Osteoblast (primary cell): ENCODE data around the gene GALNT9. TPM values are rescaled to one million over a fixed set of nuclear protein-coding genes. Genes with fewer than 3 reads are reported as not detected.

Experiments
- DNase-seq: peaks from one replicate; pipeline ENCODE4 v3.0.0; 2011; ENCODE audit warnings: low spot score, mixed read lengths; ENCODE audit not compliant: insufficient read length; ENCODE audit errors: missing footprints
- H2AFZ ChIP-seq: 2 replicates; pipeline ENCODE4 v1.6.0; 2011; ENCODE audit warnings: mild to moderate bottlenecking, low read length
- H3K27ac ChIP-seq: 2 replicates; pipeline ENCODE4 v1.5.1; 2011; ENCODE audit warnings: mild to moderate bottlenecking, low read depth, low read length, moderate library complexity
- H3K27me3 ChIP-seq: 2 replicates; pipeline ENCODE4 v1.6.0; 2012; ENCODE audit warnings: mild to moderate bottlenecking, control low read depth, inconsistent platforms, low read length, moderate library complexity; ENCODE audit not compliant: insufficient read depth
- H3K36me3 ChIP-seq: 2 replicates; pipeline ENCODE4 v1.5.1; 2011; ENCODE audit warnings: mild to moderate bottlenecking, low read length, control low read depth, moderate library complexity; ENCODE audit not compliant: insufficient read depth
- H3K4me1 ChIP-seq: 2 replicates; pipeline ENCODE4 v1.5.1; 2011; ENCODE audit warnings: mild to moderate bottlenecking, low read length, control low read depth, moderate library complexity; ENCODE audit not compliant: insufficient read depth
- H3K4me2 ChIP-seq: 2 replicates; pipeline ENCODE4 v1.6.0; 2011; ENCODE audit warnings: mild to moderate bottlenecking, low read length; ENCODE audit not compliant: insufficient read depth
- H3K4me3 ChIP-seq: fragments of 200-600 bp; sonication (generic); 3 replicates; pipeline ENCODE4 v1.5.1; 2012; ENCODE audit warnings: mild to moderate bottlenecking, low read length, inconsistent platforms; ENCODE audit not compliant: insufficient read depth
- H3K79me2 ChIP-seq: 2 replicates; pipeline ENCODE4 v1.6.0; 2012; ENCODE audit warnings: mild to moderate bottlenecking, low read length, control low read depth, inconsistent platforms; ENCODE audit not compliant: insufficient read depth
- H3K9me3 ChIP-seq: 2 replicates; pipeline ENCODE4 v1.5.1; 2011; ENCODE audit warnings: low read depth, low read length, control low read depth
- H4K20me1 ChIP-seq: 2 replicates; pipeline ENCODE4 v1.6.0; 2012; ENCODE audit warnings: mild to moderate bottlenecking, low read length, control low read depth; ENCODE audit not compliant: insufficient read depth
- CTCF ChIP-seq: IDR thresholded peaks from 2 replicates; pipeline ENCODE4 v1.5.1; 2011; ENCODE audit warnings: mild to moderate bottlenecking, low read depth, low read length, moderate library complexity; ENCODE audit errors: extremely low read depth
- total RNA-seq: library from RNA; depleted of rRNA; stranded (reverse); fragments of >200 nt; gene quantifications from 2 replicates; pipeline ENCODE4 v1.2.3, GENCODE V29; 2012

GALNT9 gene
- total RNA-seq, 1 donor = 0.36 TPM

- no peak overlapping the region for H3K4me2 ChIP-seq
- DNase-seq = no peak
- H3K36me3 ChIP-seq = no peaks in the 10 kb centered on the region
- no peaks in the 10 kb centered on the region for H3K4me1 ChIP-seq
- no peaks in the 10 kb centered on the region for H4K20me1 ChIP-seq
- H3K27me3 ChIP-seq = peaks cover 32% of the 10 kb centered on the region
- no peaks in the 10 kb centered on the region for H3K79me2 ChIP-seq
- no peaks in the 10 kb centered on the region for H3K9me3 ChIP-seq
- no peak overlapping the region for H3K4me3 ChIP-seq
- H2AFZ ChIP-seq = no peak overlapping the region
- H3K27ac ChIP-seq = no peak overlapping the region
- no peak for TF ChIP-seq CTCF
These were observed 121.1 kb downstream of the GALNT9 start for GRCh38 chr12:132208153-132208823.

- no peak overlapping the region for H3K4me2 ChIP-seq
- no peaks in the 10 kb centered on the region for H3K36me3 ChIP-seq
- peaks cover 32% of the 10 kb centered on the region for H3K27me3 ChIP-seq
- H3K4me3 ChIP-seq = no peak overlapping the region
- H2AFZ ChIP-seq = no peak overlapping the region
- DNase-seq = peak; percentile 68
- no peak for TF ChIP-seq CTCF
- no peak overlapping the region for H3K27ac ChIP-seq
- H3K79me2 ChIP-seq = no peaks in the 10 kb centered on the region
- no peaks in the 10 kb centered on the region for H4K20me1 ChIP-seq
- no peaks in the 10 kb centered on the region for H3K4me1 ChIP-seq
- no peaks in the 10 kb centered on the region for H3K9me3 ChIP-seq
These were observed 122.2 kb downstream of the GALNT9 start for GRCh38 chr12:132207083-132207775.

GRCh38 chr12:132206046-132206434 is 123.3 kb downstream of the GALNT9 start:
- peaks cover 32% of the 10 kb centered on the region for H3K27me3 ChIP-seq
- no peaks in the 10 kb centered on the region for H3K79me2 ChIP-seq
- no peak overlapping the region for H3K4me2 ChIP-seq
- no peak overlapping the region for H2AFZ ChIP-seq
- H3K4me3 ChIP-seq = no peak overlapping the region
- DNase-seq = no peak
- H3K36me3 ChIP-seq = no peaks in the 10 kb centered on the region
- no peaks in the 10 kb centered on the region for H3K4me1 ChIP-seq
- no peak overlapping the region for H3K27ac ChIP-seq
- H4K20me1 ChIP-seq = no peaks in the 10 kb centered on the region
- no peak for TF ChIP-seq CTCF
- H3K9me3 ChIP-seq = no peaks in the 10 kb centered on the region

GRCh38 chr12:132205271-132206045 is 123.9 kb downstream of the GALNT9 start:
- H3K4me3 ChIP-seq = no peak overlapping the region
- H3K27me3 ChIP-seq = peaks cover 32% of the 10 kb centered on the region
- H3K4me2 ChIP-seq = peak overlapping the region; percentile 39
- H3K27ac ChIP-seq = no peak overlapping the region
- H3K79me2 ChIP-seq = no peaks in the 10 kb centered on the region
- no peak for TF ChIP-seq CTCF
- no peaks in the 10 kb centered on the region for H3K4me1 ChIP-seq
- no peak overlapping the region for H2AFZ ChIP-seq
- DNase-seq = peak; percentile 89
- H3K36me3 ChIP-seq = no peaks in the 10 kb centered on the region
- no peaks in the 10 kb centered on the region for H3K9me3 ChIP-seq
- H4K20me1 ChIP-seq = no peaks in the 10 kb centered on the region
